ENCODE data around the gene VEGFA.
"Not testable (repeated sequence)": the region's sequence is repeated elsewhere in the genome, so short reads cannot be mapped to it uniquely, and the experiment has no call there.

Gene VEGFA

DNA sequence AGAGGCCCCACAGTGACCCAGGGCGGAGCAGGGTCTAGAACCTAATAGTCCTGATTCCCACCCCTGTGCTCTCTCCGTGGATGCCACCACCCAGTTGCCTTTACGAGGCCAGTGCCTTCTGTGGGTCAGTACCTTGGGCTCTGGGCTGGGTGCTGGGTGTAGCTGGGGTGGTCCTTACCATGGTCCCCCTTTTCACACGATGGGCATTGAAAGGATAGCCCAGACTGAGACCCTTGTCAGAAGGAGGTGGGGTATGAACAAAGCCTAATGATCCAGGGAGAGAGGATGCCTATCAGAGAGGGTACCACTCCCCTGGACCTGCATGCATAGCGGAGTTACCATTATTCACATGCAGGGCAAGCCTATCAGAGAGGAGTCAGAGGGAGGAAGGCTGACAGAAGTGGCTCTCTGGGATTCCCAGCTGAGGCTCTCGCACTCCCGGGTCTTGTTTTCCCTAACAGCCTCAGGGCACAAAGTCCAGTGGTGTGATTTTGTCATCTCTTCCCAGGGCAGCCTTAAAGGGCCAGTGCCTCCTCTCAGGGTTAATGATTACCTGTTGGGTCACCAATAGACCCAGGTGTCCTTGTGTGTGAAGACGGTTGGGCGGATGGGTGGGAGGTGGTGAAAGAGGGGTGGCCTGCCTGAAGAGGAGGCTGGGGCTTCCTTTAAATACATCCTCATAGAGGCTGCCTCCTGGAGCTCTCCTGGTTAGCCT is 36.2 kb downstream of the VEGFA start:
- no peak for DNase-seq

DNA sequence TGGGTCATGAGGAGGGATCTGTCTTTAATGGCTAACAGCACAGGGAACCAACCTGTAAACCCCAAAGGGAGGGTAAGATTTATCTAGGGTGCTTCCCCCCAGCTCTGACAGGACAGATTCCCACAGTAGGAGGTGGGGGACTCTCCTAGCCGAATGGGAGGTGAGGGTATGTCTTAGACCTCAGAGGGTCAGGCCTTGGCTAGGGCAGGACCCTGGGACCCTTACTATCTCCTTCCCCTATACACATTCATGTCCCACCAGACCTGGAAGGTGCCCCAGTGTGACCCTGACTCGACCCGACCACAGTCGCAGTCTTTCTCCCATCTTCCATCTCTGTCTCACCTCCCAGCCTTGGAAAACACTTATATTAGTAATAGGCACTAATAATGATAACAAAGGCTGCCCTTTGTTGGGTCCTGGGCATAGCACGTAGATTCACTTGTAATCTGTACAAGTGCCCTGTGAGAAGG is 36.8 kb downstream of the VEGFA start:
- DNase-seq = no peak

GRCh38 chr6:43807228-43808061 is 37.4 kb downstream of the VEGFA start:
- DNase-seq = no peak

DNA sequence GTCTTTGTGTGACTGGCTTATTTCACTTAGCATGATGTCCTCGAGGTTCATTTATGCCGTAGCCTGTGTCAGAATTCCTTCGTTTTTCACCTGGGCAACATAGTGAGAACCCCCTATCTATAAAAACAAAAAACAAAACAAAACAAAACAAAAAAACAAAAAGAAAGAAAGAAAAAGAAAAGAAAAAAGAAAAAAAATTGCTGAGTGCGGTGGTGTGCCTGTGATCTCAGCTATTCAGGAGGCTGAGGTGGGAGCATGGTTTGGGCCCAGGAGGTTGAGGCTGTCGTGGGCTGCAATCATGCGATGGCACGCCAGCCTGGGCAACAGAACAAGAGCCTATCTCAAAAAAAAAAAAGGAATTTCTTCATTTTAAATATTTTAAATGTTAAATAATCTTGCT is 38.4 kb downstream of the VEGFA start:
- DNase-seq = no peak

DNA sequence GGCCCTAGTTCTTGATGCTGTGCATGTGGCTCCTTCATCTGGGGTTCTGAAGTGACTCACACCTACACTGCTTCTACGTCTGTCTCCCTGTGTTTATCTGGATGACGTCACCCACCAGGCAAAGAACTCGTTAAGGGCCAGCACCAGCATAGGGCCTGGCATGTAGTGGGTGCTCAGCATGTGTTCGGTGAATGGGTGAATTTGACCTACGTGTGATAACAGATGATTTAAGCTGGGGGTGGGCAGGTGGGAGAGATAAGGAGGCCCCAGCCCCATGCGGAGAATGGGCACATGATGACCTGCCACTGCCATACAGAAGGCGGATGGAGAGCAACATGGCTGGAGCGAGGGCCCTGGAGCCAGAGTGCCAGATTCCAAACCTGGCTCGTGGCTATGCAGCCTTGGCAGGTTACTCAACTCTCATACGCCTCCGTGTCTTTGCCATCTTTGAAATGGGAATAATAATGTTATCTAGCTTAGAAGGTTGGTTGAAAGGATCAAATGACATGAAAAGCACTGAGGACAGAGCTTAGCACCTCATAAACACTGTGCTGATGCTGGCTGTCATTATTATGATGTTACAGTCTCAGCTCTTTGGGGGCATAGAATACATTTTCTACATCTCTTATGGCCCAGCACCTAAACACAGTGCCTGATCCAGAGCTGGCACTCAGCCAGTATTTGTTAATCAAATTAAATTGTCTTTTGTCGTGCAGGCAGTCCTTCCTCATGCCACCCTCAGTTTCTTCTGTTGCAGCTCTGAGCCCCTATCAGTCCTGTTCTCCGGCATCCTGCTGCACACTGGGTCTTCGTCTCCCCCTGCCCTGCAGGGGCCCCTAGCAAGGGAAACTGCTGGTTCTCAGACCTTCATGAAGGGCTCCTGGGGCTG is 39.6 kb downstream of the VEGFA start:
- no peak for DNase-seq

DNA sequence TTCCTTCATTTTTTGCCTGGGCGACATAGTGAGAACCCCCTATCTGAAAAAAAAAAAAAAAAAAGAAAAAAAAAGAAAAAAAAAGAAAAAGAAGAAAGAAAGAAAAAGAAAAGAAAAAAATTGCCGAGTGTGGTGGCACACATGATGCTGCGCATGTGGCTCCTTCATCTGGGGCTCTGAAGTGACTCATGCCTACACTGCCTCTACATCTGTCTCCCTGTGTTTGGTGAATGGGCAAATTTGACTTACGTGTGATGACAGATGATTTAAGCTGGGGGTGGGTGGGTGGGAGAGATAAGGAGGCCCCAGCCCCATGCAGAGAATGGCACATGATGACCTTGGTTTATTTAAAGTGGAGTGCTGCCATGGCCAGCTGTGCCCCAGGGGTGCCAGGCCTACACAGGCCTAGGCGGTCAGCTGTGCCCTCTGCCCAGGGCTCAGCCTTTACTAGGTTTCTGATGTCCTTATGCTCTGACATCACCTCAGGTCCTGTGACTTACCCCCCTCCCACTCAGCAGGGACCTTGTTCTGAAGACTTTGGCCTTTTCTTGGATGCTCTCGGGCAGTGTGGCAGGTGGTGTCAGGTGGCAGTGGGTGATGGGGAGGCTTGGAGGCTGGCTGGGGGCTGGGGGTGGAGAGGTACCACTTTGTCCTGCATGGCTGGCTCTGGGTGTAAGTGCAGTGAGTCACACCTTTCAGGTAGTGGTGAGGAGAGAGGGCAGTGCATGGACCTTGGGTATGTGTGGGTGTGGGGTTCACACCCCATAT is 41.1 kb downstream of the VEGFA start:
- DNase-seq = no peak

DNA sequence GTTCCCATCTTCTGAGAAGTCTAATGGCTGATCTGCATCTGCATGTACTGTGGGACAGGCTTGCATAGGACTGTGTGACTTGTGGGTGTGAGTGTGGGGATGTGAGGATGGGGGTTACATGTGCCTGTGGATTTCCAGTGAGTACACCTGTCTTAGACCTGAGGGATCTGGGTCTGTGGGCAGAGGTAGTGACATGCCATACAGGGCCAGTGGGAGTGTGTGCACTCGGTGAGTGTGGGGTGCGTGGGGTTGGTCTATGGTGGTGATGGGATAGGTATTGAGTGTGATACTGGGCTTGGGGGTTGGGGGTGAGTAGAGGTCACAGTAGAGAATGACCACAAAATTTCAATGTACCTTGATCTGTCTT is 41.7 kb downstream of the VEGFA start:
- DNase-seq = no peak

DNA sequence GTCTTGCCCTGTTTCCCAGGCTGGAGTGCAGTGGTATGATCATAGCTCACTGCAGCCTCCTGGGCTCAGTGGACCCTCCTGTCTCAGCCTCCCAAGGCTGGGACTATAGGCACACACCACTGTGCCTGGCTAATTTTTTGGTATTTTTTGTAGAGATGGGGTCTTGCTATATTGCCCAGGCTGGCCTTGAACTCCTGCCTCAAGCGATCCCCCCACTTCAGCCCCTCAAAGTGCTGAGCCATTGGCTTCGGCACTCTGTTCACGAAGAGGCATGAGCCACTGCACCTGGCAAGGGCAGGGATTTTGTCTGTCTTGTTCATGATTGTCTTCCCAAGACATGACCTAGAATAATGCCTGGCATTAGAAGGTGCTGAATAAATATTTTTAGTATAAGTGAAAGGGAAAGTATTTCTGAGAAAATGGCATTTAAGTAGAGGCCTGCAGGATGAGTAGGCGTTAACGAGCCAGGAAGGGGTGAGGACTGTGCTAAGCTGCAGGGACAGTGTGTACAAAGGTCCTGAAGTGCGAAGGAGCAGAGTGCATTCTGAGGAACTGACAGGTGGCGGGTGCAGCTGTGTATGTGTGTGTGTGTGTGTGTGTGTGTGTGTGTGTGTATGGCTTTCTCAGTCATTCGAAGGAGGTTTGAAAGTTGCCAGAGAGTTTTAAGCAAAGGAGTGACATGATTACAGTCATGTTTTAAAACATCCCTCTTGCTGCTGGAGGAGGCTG is 43.0 kb downstream of the VEGFA start:
- no peak for DNase-seq

DNA sequence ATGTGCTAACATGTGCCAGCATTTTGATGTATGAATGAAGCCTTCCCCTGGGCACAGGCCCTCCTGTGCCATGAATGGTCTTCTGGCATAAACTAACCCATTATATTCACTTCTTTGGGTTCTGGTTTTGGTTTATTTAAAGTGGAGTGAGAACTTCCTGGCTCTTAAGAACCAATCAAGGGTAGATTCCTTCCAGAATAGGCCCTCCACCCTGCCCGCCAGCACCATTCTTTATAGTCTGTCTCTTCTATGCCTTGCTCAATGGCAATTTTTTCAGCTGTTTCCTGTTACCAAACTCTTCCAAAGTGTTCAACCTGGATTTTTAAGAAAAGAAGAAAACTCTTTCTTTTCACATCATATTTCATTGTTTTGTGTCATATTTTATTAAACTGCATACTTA is 44.1 kb downstream of the VEGFA start:
- no peak for DNase-seq

- no peak for DNase-seq
Observed at GRCh38 chr6:43814865-43815264, 44.9 kb downstream of the VEGFA start.

- DNase-seq = peak; percentile 24
Observed at GRCh38 chr6:43817192-43817591, 47.2 kb downstream of the VEGFA start.

GRCh38 chr6:43818973-43819372 is 49.0 kb downstream of the VEGFA start:
- not testable (repeated sequence) for DNase-seq

DNA sequence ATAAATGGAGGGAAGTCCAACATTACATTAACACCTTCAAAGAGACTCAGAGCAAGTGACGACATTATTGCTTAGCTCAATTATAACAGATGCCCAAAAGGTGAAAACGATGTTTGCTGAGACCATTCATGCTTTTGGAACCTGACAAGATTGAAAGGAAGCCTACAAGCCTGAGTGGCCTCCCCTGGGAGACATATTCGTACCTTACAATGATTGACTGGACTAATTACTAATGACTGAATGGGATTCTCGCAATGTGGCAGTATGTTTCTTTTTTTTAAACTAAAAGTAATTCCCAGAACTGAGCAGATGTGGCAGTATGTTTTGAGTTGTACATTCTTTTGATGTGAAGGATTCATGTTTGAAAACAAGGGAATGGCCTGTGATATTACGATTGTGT is 49.9 kb downstream of the VEGFA start:
- no peak for DNase-seq

DNA sequence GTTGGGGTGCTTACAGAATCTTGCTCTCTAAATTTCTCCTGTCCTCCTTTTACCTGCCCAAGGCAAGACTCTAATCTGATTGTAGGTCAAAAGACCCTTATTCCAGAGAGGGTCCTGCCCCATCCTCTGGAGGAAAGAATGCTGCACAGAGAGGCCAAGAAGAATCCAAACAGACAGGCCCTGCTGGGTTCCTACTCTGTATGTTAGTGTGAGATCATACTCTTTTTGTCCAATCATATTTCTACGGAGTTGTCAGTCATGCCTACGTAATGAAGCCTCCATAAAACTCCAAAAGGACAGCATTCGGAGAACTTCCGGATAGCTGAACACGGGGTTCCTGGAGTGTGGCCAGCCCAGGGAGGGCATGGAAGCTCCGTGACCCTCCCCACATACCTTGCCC is 50.5 kb downstream of the VEGFA start:
- no peak for DNase-seq

DNA sequence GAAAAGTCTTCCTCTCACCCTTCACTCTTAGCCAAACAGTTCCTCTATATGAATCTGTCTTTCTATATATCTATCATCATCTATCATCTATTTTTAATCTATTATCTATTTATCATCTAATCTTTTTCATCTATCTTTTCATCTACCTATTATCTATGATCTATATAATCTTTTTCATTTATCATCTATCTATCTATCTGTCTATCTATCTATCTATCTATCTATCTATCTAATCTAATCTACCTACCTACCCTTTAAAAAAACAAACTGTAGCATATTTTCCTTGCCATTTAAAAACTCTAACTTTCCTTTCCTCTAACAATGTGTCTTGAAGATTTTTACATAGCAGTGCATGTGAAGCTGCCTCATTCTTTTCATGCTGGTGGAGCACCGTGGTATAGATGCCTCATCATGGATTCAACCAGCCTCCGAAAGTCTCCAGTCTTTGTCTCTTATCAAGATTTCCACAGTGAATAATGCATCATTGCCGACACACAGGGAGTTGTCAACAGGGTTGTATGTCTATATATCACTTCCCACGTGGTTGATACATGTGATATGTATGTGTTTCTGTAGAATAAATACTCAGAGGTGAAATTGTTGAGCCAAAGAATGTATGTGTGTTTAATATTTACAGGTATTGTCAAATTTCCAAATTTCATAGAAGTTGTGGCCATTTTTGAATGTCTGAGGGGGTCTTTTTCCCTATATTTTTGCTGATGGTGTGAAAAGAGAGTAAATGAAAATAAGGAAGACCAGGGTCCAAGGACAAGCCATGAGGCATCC is 51.3 kb downstream of the VEGFA start:
- DNase-seq = no peak

- no peak for DNase-seq
Observed at GRCh38 chr6:43823390-43823789, 53.4 kb downstream of the VEGFA start.

- DNase-seq = no peak
Observed at GRCh38 chr6:43823879-43824702, 54.1 kb downstream of the VEGFA start.

DNA sequence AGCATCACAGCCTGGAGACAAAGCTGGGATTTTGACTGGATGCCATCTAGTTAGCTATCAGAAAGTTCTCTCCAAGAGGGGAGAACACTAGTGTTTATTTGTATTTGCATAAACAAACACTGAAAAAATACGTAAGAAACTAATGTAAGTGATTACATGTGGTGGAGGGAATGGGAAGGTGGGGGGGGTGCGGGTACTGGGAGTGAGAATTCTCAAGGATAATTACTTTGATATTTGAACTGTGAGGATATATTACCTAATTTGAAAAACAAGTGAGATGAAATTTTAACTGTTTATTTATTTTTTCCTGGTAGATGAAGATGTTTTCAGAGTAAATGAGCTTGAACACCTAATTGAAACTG is 54.7 kb downstream of the VEGFA start:
- no peak for DNase-seq

DNA sequence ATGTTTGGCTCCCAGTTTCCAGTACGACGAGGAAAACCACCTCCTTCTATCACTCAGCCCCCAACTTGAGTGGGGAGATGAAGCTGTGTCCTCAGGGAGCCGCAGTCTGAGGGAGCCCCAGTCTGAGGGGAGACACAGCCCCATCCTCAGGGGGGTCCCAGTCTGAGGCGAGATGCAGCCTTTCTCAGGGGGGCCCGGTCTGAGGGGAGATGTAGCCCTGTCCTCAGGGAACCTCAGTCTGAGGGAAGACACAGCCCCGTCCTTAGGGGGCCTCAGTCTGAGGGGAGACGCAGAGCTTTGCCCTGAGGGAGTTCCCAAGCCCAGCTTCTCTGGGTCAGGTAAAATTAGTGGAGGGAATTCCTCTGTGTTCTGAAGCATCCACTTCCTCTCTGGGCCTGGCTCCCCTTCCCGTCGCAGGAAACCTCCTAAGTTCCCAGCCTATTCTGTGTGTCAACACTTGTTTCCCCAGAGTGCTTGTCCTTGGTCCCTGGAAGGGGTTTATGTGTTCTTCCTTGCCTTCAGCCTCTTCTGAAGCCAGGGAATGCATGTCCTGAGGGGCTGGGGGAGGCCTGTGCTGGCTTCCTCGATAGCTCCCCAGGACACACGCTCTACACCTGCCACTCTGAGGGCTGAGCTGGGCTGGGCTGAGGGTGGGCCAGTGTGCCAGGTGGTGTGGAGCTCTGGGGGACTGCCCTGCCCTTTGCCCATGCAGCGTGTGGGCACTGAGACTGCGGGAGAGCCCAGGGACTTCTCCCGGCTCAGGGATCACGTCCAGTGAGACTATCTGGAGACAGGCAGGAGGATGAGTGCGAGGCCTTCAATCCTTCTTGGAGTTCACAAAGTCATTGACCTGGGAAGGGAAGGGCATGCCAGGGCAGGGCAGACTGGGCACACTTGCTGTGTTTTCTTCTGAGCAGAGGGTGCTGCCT is 55.4 kb downstream of the VEGFA start:
- DNase-seq = no peak
